PFSK-1 (cell line): Measurements from ENCODE around the gene ST7L.

Experiments used
- FOXP2 ChIP-seq: optimal IDR thresholded peaks from 2 replicates; pipeline ENCODE3; 2011; ENCODE audit warnings: borderline replicate concordance, control low read depth, inconsistent platforms; ENCODE audit not compliant: insufficient read depth; ENCODE audit errors: extremely low read length, extremely low read depth
- POLR2AphosphoS5 ChIP-seq: IDR thresholded peaks from 2 replicates; pipeline ENCODE4 v1.6.1; 2012; ENCODE audit warnings: low read depth, mild to moderate bottlenecking, control low read depth, low read length, moderate library complexity
- REST ChIP-seq, 2 experiments: IDR thresholded peaks; 2 replicates each; pipeline versions ENCODE4 v1.6.1 to v1.8.0; 2011 to 2012; ENCODE audit warnings: low read depth in 2 of 2, low read length in 2 of 2, control low read depth in 1 of 2, inconsistent platforms in 1 of 2, mild to moderate bottlenecking in 1 of 2, moderate library complexity in 1 of 2; ENCODE audit not compliant: insufficient read depth in 1 of 2
- SIN3A ChIP-seq: IDR thresholded peaks from 2 replicates; pipeline ENCODE4 v1.6.1; 2012; ENCODE audit warnings: mild to moderate bottlenecking, low read length, moderate library complexity, borderline replicate concordance; ENCODE audit not compliant: insufficient read depth
- TAF1 ChIP-seq: IDR thresholded peaks from 2 replicates; pipeline ENCODE4 v1.6.1; 2012; ENCODE audit warnings: low read length, control low read depth, borderline replicate concordance; ENCODE audit not compliant: insufficient read depth

ST7L gene

DNA sequence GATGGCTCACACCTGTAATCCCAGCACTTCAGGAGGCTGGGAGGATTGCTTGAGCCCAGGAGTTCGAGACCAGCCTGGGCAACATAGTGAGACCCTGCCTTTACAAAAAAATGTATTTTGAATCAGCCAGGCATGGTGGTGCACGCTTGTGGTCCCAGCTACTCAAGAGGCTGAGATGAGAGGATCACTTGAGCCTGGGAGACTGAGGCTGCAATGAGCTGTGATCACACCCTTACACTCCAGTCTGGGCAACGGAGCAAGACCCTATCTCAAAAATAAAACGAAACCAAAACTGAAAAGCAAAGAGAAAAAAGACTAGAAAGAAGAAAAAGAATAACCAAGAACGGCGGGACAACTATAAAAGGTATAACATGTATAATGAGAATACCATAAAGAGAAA is 125.6 kb downstream of the ST7L start:
- TF ChIP-seq SIN3A (no peak), TAF1 (no peak), POLR2AphosphoS5 (no peak), REST (IDR thresholded peaks at IDR 0.05; ENCODE audit: insufficient read depth in 1 of 2, low read depth in 2 of 2, low read length in 2 of 2) (no peak), FOXP2 (no peak)

DNA sequence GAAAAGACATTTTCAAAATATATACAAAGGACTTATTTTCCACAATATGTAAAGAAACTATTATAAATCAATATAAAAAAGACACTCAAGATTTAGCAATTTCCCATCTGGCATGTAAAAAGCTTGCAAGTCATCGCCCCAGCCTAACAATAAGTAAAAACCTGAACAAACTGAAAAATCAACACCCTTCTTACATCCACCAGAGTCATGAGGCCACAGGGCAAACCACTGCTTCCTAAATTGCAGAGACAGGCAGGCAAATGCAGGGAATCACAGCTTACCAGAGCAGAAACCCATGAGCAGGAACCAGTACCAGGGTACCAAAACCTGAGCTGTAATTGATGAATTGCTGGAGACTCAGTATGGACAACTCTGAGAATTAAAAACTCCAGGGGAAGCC is 126.9 kb downstream of the ST7L start:
- no peak for TF ChIP-seq FOXP2
- TF ChIP-seq REST (IDR thresholded peaks at IDR 0.05; ENCODE audit: insufficient read depth in 1 of 2, low read depth in 2 of 2, low read length in 2 of 2) = no peak
- no peak for TF ChIP-seq POLR2AphosphoS5
- no peak for TF ChIP-seq TAF1
- no peak for TF ChIP-seq SIN3A

GRCh38 chr1:112488141-112488540 is 130.8 kb downstream of the ST7L start:
- TF ChIP-seq REST (IDR thresholded peaks at IDR 0.05; ENCODE audit: insufficient read depth in 1 of 2, low read depth in 2 of 2, low read length in 2 of 2) (no peak), FOXP2 (no peak), POLR2AphosphoS5 (no peak), SIN3A (no peak), TAF1 (no peak)

DNA sequence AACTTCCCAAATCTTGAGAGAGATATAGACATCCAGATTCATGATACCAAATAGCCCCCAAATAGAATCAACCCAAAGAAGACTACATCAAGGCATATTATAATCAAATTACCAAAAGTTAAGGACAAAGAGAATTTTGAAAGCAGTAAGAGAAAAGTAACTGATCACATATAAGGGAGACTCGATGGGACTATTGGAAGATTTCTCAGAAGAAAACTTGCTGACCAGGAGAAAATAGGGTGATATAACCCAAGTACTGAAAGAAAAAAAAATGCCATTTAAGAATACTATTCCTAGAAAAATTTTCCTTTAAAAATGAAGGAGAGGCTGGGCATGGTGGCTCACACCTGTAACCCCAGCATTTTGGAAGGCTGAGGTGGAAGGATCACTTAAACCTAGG is 140.6 kb downstream of the ST7L start:
- TF ChIP-seq FOXP2 (no peak), REST (IDR thresholded peaks at IDR 0.05; ENCODE audit: insufficient read depth in 1 of 2, low read depth in 2 of 2, low read length in 2 of 2) (no peak), TAF1 (no peak), POLR2AphosphoS5 (no peak), SIN3A (no peak)

GRCh38 chr1:112477550-112477949 is 141.4 kb downstream of the ST7L start:
- TF ChIP-seq FOXP2 (no peak), TAF1 (no peak), SIN3A (no peak), POLR2AphosphoS5 (no peak), REST (IDR thresholded peaks at IDR 0.05; ENCODE audit: insufficient read depth in 1 of 2, low read depth in 2 of 2, low read length in 2 of 2) (no peak)
